CD4-positive, CD25-positive, alpha-beta regulatory T cell (primary cell): ENCODE results near the gene IRX4. TPM values are rescaled to one million over a fixed set of nuclear protein-coding genes. Genes with fewer than 3 reads are reported as not detected.

Experiments used
- ATAC-seq, 2 donors: fragments of 150-1000 bp; cut with Tn5 transposase; one replicate each; pipeline ENCODE4 v1.10.0; 2021; ENCODE audit warnings: low read depth in 2 of 2, moderate number of reproducible peaks in 2 of 2, moderate library complexity in 1 of 2
- DNase-seq, 3 donors: peaks; one replicate each; pipeline versions ENCODE4 v3.0.0 to v3.0.0-alpha.2; 2012 to 2022; ENCODE audit warnings: mixed read lengths in 1 of 3
- H3K27ac ChIP-seq: one replicate; pipeline ENCODE4 v1.7.0; 2013; ENCODE audit warnings: mild to moderate bottlenecking, low read length; ENCODE audit not compliant: insufficient read depth, poor library complexity, severe bottlenecking
- H3K27me3 ChIP-seq: one replicate; pipeline ENCODE4 v1.7.0; 2013; ENCODE audit warnings: low read length; ENCODE audit not compliant: control insufficient read depth, insufficient read depth
- H3K36me3 ChIP-seq: one replicate; pipeline ENCODE4 v1.7.0; 2013; ENCODE audit warnings: mild to moderate bottlenecking, low read length, moderate library complexity; ENCODE audit not compliant: control insufficient read depth, insufficient read depth
- H3K4me1 ChIP-seq: 2 replicates; pipeline ENCODE4 v1.7.0; 2013; ENCODE audit warnings: mild to moderate bottlenecking, low read length; ENCODE audit not compliant: insufficient read depth, control insufficient read depth, poor library complexity, severe bottlenecking
- H3K4me3 ChIP-seq: one replicate; pipeline ENCODE4 v1.7.0; 2013; ENCODE audit warnings: low read depth, mild to moderate bottlenecking, low read length, moderate library complexity
- H3K9me3 ChIP-seq, 2 experiments: 1 replicate in 1 of 2; 2 replicates in 1 of 2; pipeline ENCODE4 v1.7.0; 2013; ENCODE audit warnings: low read length in 2 of 2, mild to moderate bottlenecking in 1 of 2, moderate library complexity in 1 of 2; ENCODE audit not compliant: control insufficient read depth in 2 of 2
- H3K27ac Mint-ChIP-seq, 3 donors: one replicate each; pipeline ENCODE4 v1.8.0; 2020 to 2022; ENCODE audit warnings: mild to moderate bottlenecking in 3 of 3, mixed read lengths in 3 of 3, moderate library complexity in 2 of 3
- H3K27me3 Mint-ChIP-seq: one replicate; pipeline ENCODE4 v1.8.0; 2022; ENCODE audit warnings: mild to moderate bottlenecking, mixed read lengths
- H3K36me3 Mint-ChIP-seq: one replicate; pipeline ENCODE4 v1.8.0; 2020; ENCODE audit warnings: mixed read lengths
- H3K4me1 Mint-ChIP-seq, 4 donors: one replicate each; pipeline ENCODE4 v1.8.0; 2020 to 2022; ENCODE audit warnings: mixed read lengths in 4 of 4, mild to moderate bottlenecking in 1 of 4
- H3K4me3 Mint-ChIP-seq, 4 donors: one replicate each; pipeline ENCODE4 v1.8.0; 2020 to 2022; ENCODE audit warnings: mild to moderate bottlenecking in 4 of 4, mixed read lengths in 4 of 4, moderate library complexity in 3 of 4
- H3K9me3 Mint-ChIP-seq, 7 donors: one replicate each; pipeline ENCODE4 v1.8.0; 2020 to 2022; ENCODE audit warnings: mixed read lengths in 7 of 7, mild to moderate bottlenecking in 3 of 7, moderate library complexity in 2 of 7
- polyA plus RNA-seq, 4 donors: library from polyadenylated mRNA; unstranded; fragments of 300-500 nt; fragmentation: Illumina TruSeq; gene quantifications; one replicate each; pipeline ENCODE4 v1.2.3, GENCODE V29; 2021
- total RNA-seq: library from RNA; stranded (reverse); gene quantifications from one replicate; pipeline ENCODE4 v1.2.3, GENCODE V29; 2022

IRX4 gene
- total and polyA plus RNA-seq, 5 donors from 2014 or later, result not detected

DNA sequence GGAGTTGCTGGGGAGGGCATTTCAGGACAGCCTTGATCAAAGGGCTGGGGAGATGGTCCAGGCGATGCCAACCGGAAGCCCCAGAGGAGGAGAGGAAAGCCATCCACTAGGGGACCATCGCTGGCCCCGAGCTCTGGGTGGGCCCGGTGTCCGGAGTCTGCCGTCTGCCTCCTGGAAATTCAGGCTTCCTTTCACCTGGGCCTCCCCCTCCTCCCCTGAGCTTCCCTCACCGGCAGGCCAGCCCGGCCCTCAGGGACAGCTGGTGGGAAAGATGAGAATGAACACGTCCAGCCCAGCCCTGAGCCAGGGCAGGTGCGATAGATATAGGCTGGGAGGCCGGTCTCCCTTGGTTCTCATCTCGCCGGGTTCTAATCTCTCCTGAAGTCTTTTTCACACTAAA lies 17.2 kb downstream of the IRX4 start:
- Mint-ChIP-seq H3K27ac (no peak overlapping the region), H3K36me3 (no peaks in the 10 kb centered on the region), H3K27me3 (peaks cover 28% of the 10 kb centered on the region), H3K4me1 (no peaks in the 10 kb centered on the region), H3K9me3 (peaks cover 0 to 1% (median 0%) of the 10 kb centered on the region in 7 donors), H3K4me3 (no peak overlapping the region)
- ATAC-seq (no peak), DNase-seq (no peak)
- Histone ChIP-seq H3K27ac (no peak overlapping the region), H3K4me1 (no peaks in the 10 kb centered on the region), H3K9me3 (no peaks in the 10 kb centered on the region), H3K4me3 (no peak overlapping the region), H3K36me3 (no peaks in the 10 kb centered on the region), H3K27me3 (no peaks in the 10 kb centered on the region)

DNA sequence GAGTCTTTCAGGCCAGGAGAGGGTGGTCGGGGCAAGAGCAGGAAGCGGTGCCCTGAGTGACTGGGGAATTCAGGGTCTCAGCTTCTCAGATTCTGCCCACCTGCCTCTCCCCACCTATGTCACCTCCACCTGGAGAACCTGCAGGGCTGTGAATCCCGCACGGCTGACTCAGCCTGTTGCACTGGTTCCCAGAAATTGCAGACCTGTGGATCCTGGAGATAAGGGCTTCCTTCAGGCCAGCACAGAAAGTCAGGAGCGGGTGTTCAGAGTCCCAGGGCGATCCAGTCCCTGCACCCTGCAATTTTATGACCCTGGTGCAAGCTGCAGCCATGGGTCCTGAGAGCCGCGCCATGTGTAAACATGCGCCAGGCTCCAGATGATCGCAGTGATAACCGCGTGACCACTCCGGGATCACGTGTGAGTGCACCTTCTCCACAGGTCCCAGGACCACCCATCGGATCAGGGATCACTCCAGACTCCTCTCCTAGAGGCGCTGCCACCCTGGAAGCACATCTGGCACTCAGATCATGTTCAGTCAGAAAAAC lies 17.8 kb downstream of the IRX4 start:
- Mint-ChIP-seq H3K27me3 (peaks cover 28% of the 10 kb centered on the region), H3K36me3 (no peaks in the 10 kb centered on the region), H3K4me1 (no peaks in the 10 kb centered on the region), H3K9me3 (peaks cover 0 to 1% (median 0%) of the 10 kb centered on the region in 7 donors), H3K27ac (no peak overlapping the region), H3K4me3 (no peak overlapping the region)
- H3K27me3 ChIP-seq, result no peaks in the 10 kb centered on the region
- DNase-seq (no peak), ATAC-seq (no peak)
- no peaks in the 10 kb centered on the region for H3K4me1 ChIP-seq
- H3K4me3 ChIP-seq, result no peak overlapping the region
- H3K9me3 ChIP-seq, result no peaks in the 10 kb centered on the region
- no peaks in the 10 kb centered on the region for H3K36me3 ChIP-seq
- no peak overlapping the region for H3K27ac ChIP-seq

DNA sequence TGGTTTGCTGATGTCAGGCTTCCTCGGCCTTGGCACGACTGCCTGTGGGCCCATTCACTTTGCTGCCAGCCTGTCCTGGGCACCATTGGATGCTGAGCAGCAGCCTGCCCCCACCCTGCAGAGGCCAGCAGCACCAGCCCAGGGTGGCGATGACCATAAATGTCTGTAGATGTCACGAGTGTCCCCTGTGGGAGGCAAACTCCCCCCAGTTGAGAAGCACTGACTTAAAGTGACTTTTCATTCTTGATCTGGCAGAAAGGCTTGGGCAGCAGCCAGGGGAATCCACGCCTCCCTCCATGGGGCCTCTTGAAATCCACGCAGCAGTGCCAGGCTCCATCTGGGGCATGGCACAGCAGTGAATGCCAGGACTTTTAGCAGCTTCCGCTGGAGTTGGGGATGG lies 21.8 kb downstream of the IRX4 start:
- Mint-ChIP-seq H3K27me3 (peaks cover 20% of the 10 kb centered on the region), H3K36me3 (no peaks in the 10 kb centered on the region), H3K9me3 (peaks cover 0 to 1% (median 0%) of the 10 kb centered on the region in 7 donors), H3K4me1 (no peaks in the 10 kb centered on the region), H3K4me3 (no peak overlapping the region), H3K27ac (no peak overlapping the region)
- H3K27me3 ChIP-seq, result no peaks in the 10 kb centered on the region
- H3K4me3 ChIP-seq, result no peak overlapping the region
- no peak overlapping the region for H3K27ac ChIP-seq
- H3K9me3 ChIP-seq, result no peaks in the 10 kb centered on the region
- no peaks in the 10 kb centered on the region for H3K4me1 ChIP-seq
- H3K36me3 ChIP-seq, result no peaks in the 10 kb centered on the region
- no peak for ATAC-seq
- no peak for DNase-seq

DNA sequence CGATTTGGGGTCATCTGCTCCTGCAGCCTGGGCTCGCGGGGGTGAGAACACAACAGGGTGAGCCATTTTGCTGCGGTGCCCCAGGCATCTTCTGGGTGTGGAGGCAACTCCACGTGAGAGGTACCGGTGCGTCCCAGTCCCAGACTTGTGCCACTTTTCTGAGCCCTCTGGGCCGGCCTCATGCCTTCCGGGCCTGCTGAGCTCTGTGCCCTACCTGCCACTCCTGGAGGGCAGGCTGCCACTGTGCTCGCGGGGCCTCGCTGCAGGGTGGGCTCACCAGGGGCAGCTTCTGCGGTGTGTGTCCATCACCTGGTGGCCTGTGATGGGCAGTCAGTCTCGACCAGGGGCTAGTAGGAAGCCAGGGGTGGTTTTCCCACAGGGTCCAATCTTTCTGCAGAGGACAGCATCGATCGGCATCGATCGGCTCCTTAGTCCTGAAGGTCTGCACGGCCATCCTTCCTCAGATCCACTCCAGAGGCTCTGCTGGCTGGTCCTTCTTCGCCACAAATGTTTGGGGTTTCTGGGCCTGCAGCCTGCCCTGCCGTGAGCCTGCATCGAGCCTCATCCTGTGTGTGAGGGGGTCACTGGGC lies 22.6 kb downstream of the IRX4 start:
- no peak overlapping the region for H3K4me3 ChIP-seq
- Mint-ChIP-seq H3K4me1 (no peaks in the 10 kb centered on the region), H3K4me3 (no peak overlapping the region), H3K27me3 (peaks cover 21% of the 10 kb centered on the region), H3K27ac (no peak overlapping the region), H3K9me3 (peaks cover 0 to 1% (median 0%) of the 10 kb centered on the region in 7 donors), H3K36me3 (no peaks in the 10 kb centered on the region)
- no peaks in the 10 kb centered on the region for H3K4me1 ChIP-seq
- no peak overlapping the region for H3K27ac ChIP-seq
- H3K9me3 ChIP-seq, result no peaks in the 10 kb centered on the region
- no peaks in the 10 kb centered on the region for H3K36me3 ChIP-seq
- DNase-seq (no peak), ATAC-seq (no peak)
- H3K27me3 ChIP-seq, result no peaks in the 10 kb centered on the region

DNA sequence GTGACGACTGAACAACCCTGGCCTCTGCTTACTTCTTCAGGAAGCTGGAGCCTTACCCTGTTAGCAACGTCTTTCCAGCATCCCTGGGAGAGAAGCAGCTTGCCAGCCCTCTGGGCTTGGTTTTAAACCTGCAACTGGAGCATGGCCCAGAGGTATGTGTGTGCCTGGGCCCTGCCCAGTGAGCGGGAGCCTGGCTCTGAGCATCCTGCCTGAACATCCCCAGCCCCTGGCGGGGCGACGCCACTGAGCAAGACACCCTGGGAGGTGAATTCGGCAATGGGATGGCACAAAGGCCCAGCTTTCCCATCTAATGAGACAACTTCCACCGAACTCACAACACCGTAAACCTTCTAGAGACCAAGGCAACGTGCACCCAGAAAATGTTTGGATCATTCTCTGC lies 23.6 kb downstream of the IRX4 start:
- no peaks in the 10 kb centered on the region for H3K4me1 Mint-ChIP-seq
- no peak overlapping the region for H3K27ac Mint-ChIP-seq
- Histone ChIP-seq H3K4me1 (no peaks in the 10 kb centered on the region), H3K27me3 (no peaks in the 10 kb centered on the region), H3K9me3 (no peaks in the 10 kb centered on the region), H3K4me3 (no peak overlapping the region), H3K36me3 (no peaks in the 10 kb centered on the region), H3K27ac (no peak overlapping the region)
- ATAC-seq, result no peak
- peaks cover 20% of the 10 kb centered on the region for H3K27me3 Mint-ChIP-seq
- no peak for DNase-seq
- peaks cover 0 to 1% (median 0%) of the 10 kb centered on the region in 7 donors for H3K9me3 Mint-ChIP-seq
- H3K4me3 Mint-ChIP-seq, result no peak overlapping the region
- no peaks in the 10 kb centered on the region for H3K36me3 Mint-ChIP-seq

DNA sequence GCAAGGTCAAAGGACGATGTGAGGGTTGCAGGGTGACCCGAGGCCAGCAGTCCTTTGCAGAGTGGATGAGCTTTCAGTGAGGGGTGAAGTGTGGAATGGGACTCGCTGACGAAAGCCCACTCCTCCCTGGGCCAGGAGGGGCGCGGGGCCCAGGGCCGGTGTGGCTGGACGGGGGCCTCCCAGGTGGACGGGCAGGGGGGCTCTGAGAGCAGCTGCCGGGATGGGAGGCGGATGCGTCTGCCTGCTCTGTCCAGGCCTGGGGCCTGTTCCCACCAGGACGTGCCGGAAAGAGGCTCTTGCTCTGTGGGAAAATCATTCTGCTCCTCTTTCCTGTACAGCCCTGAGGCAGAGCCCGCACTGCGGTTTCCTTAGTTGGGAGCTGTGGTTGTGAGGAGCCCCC lies 24.3 kb downstream of the IRX4 start:
- Histone ChIP-seq H3K9me3 (no peaks in the 10 kb centered on the region), H3K4me1 (no peaks in the 10 kb centered on the region), H3K4me3 (no peak overlapping the region), H3K27ac (no peak overlapping the region), H3K27me3 (no peaks in the 10 kb centered on the region), H3K36me3 (no peaks in the 10 kb centered on the region)
- Mint-ChIP-seq H3K36me3 (no peaks in the 10 kb centered on the region), H3K27ac (no peak overlapping the region), H3K9me3 (peaks cover 0 to 1% (median 0%) of the 10 kb centered on the region in 7 donors), H3K4me3 (no peak overlapping the region), H3K27me3 (peaks cover 24% of the 10 kb centered on the region), H3K4me1 (no peaks in the 10 kb centered on the region)
- ATAC-seq (no peak), DNase-seq (no peak)

DNA sequence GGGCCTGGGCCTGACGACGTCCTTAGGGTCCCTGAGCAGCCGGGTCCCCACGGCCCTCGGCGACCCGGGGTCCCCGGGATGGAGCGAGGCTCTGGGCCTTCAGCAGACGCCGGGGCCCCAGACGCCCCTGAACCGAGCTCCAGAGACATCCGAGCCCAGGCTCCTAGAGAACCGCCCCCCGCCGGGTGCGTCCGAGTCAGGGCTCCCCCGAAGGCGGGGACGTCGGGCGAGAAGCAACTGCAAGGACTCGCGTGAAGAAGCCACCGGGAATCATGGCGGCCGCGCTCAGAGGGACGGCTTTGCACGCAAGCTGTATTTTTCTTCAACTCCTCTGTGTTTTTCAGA lies 25.5 kb downstream of the IRX4 start:
- Mint-ChIP-seq H3K4me3 (no peak overlapping the region), H3K4me1 (no peaks in the 10 kb centered on the region), H3K27me3 (peaks cover 20% of the 10 kb centered on the region), H3K9me3 (peaks cover 0 to 1% (median 0%) of the 10 kb centered on the region in 7 donors), H3K27ac (no peak overlapping the region), H3K36me3 (no peaks in the 10 kb centered on the region)
- H3K4me1 ChIP-seq, result no peaks in the 10 kb centered on the region
- no peak overlapping the region for H3K4me3 ChIP-seq
- no peak overlapping the region for H3K27ac ChIP-seq
- no peaks in the 10 kb centered on the region for H3K36me3 ChIP-seq
- H3K27me3 ChIP-seq, result no peaks in the 10 kb centered on the region
- ATAC-seq (no peak), DNase-seq (no peak)
- no peaks in the 10 kb centered on the region for H3K9me3 ChIP-seq

DNA sequence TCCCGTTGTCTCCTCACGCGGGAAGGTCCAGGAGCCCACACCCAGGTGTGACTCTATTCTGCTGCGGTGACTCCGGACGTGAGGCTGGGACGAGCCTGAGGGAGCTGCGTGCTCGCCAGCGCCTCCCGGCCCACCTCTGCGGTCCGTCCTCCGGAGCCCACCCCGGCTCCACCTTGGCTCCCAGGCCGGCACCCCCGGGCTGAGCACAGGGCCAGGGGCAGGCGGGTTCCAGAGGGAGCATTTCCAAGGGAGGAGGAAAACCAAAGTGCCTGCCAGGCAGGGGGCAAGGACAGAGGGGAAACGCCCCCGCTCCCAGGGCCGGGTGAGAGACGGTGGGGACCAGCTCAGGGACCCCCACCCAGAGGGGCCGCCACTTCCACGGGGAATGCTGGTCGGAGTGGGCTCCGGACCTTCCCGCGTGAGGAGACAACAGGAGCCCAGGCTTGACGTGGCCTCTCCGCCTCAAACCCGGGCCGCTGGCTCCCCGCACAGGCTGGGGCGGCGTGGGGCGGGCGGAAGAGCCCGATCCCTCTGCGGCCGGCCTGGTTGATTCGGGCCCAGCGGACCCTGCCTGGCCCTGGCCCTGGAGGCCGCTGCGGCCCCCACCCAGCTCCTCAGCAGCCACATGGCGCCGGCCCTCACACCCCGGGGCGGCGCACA lies 26.0 kb downstream of the IRX4 start:
- Mint-ChIP-seq H3K4me1 (no peaks in the 10 kb centered on the region), H3K9me3 (peaks cover 0 to 1% (median 0%) of the 10 kb centered on the region in 7 donors), H3K4me3 (no peak overlapping the region), H3K36me3 (no peaks in the 10 kb centered on the region), H3K27ac (no peak overlapping the region), H3K27me3 (peaks cover 21% of the 10 kb centered on the region)
- DNase-seq (no peak), ATAC-seq (no peak)
- Histone ChIP-seq H3K4me3 (no peak overlapping the region), H3K9me3 (no peaks in the 10 kb centered on the region), H3K27me3 (no peaks in the 10 kb centered on the region), H3K4me1 (no peaks in the 10 kb centered on the region), H3K27ac (no peak overlapping the region), H3K36me3 (no peaks in the 10 kb centered on the region)
